HG03460 (cell line): ENCODE data around the gene KRTAP6-3.

ENCODE experiments used
- ATAC-seq: cut with Tn5 transposase; IDR thresholded peaks from one replicate; pipeline ENCODE4 v1.9.1; 2021; ENCODE audit not compliant: unreplicated experiment

Gene KRTAP6-3

GRCh38 chr21:30592140-30592539 is at the start of gene KRTAP6-3:
Gene KRTAP6-3 (plus strand): TSS chr21:30592440. CDS start chr21:30592446, 6 bp downstream.
- ATAC-seq, result no peak

GRCh38 chr21:30552782-30553181 is 39.5 kb upstream of the KRTAP6-3 start:
- no peak for ATAC-seq

- ATAC-seq, result no peak
These were observed 37.1 kb upstream of the KRTAP6-3 start for GRCh38 chr21:30555095-30555494.

- no peak for ATAC-seq
These were observed 30.9 kb upstream of the KRTAP6-3 start, which contains the start of gene KRTAP19-7 for GRCh38 chr21:30561264-30561895. Gene KRTAP19-7 (minus strand): TSS chr21:30561314. CDS start chr21:30561289, 25 bp downstream.

GRCh38 chr21:30561957-30562356 is 30.3 kb upstream of the KRTAP6-3 start:
- no peak for ATAC-seq

- no peak for ATAC-seq
These were observed 29.2 kb upstream of the KRTAP6-3 start for GRCh38 chr21:30563072-30563471.

- no peak for ATAC-seq
These were observed 28.6 kb upstream of the KRTAP6-3 start for GRCh38 chr21:30563630-30564029.

- no peak for ATAC-seq
These were observed 24.6 kb upstream of the KRTAP6-3 start for GRCh38 chr21:30567617-30568016.

GRCh38 chr21:30577766-30578165 is 14.5 kb upstream of the KRTAP6-3 start:
- no peak for ATAC-seq

GRCh38 chr21:30579346-30579745 is 12.9 kb upstream of the KRTAP6-3 start:
- no peak for ATAC-seq

GRCh38 chr21:30580132-30580531 is 12.1 kb upstream of the KRTAP6-3 start:
- no peak for ATAC-seq

GRCh38 chr21:30582870-30583269 is 9.4 kb upstream of the KRTAP6-3 start:
- ATAC-seq, result no peak

- ATAC-seq, result no peak
These were observed 1.9 kb upstream of the KRTAP6-3 start, which contains the start of gene KRTAP22-2 for GRCh38 chr21:30590297-30590696. Gene KRTAP22-2 (minus strand): TSS chr21:30590397.

- no peak for ATAC-seq
These were observed 6.6 kb downstream of the KRTAP6-3 start, which contains the start of gene KRTAP6-2 for GRCh38 chr21:30598802-30599201. Gene KRTAP6-2 (minus strand): TSS chr21:30598902. CDS start chr21:30598874, 28 bp downstream.

- ATAC-seq, result no peak
These were observed 8.5 kb downstream of the KRTAP6-3 start, which contains the start of gene KRTAP22-1 for GRCh38 chr21:30600787-30601186. Gene KRTAP22-1 (plus strand): TSS chr21:30601087.

GRCh38 chr21:30605968-30606367 is 13.7 kb downstream of the KRTAP6-3 start:
- ATAC-seq, result no peak

GRCh38 chr21:30612132-30612531 is 19.9 kb downstream of the KRTAP6-3 start:
- no peak for ATAC-seq

- no peak for ATAC-seq
These were observed 21.6 kb downstream of the KRTAP6-3 start, which contains the start of gene KRTAP6-1 for GRCh38 chr21:30613836-30614235. Gene KRTAP6-1 (minus strand): TSS chr21:30613930. CDS start chr21:30613904, 26 bp downstream.

GRCh38 chr21:30615199-30615598 is 23.0 kb downstream of the KRTAP6-3 start:
- ATAC-seq, result no peak

GRCh38 chr21:30616125-30616524 is 23.9 kb downstream of the KRTAP6-3 start, which contains the start of gene KRTAP20-1:
Gene KRTAP20-1 (plus strand): TSS chr21:30616425. CDS start chr21:30616455, 30 bp downstream.
- no peak for ATAC-seq

- ATAC-seq, result no peak
These were observed 27.8 kb downstream of the KRTAP6-3 start for GRCh38 chr21:30620080-30620479.

GRCh38 chr21:30620522-30620921 is 28.3 kb downstream of the KRTAP6-3 start, which contains the start of gene KRTAP20-4:
Gene KRTAP20-4 (plus strand): TSS chr21:30620627.
- ATAC-seq, result no peak
